ENCODE results near the gene KDM2B. TPM values are rescaled to one million over a fixed set of nuclear protein-coding genes. Genes with fewer than 3 reads are reported as not detected.
"Not testable (repeated sequence)": the region's sequence is repeated elsewhere in the genome, so short reads cannot be mapped to it uniquely, and the experiment has no call there.

Gene KDM2B
- total RNA-seq, 2 experiments from 2014 or later, result 76.1 to 76.6 TPM

DNA sequence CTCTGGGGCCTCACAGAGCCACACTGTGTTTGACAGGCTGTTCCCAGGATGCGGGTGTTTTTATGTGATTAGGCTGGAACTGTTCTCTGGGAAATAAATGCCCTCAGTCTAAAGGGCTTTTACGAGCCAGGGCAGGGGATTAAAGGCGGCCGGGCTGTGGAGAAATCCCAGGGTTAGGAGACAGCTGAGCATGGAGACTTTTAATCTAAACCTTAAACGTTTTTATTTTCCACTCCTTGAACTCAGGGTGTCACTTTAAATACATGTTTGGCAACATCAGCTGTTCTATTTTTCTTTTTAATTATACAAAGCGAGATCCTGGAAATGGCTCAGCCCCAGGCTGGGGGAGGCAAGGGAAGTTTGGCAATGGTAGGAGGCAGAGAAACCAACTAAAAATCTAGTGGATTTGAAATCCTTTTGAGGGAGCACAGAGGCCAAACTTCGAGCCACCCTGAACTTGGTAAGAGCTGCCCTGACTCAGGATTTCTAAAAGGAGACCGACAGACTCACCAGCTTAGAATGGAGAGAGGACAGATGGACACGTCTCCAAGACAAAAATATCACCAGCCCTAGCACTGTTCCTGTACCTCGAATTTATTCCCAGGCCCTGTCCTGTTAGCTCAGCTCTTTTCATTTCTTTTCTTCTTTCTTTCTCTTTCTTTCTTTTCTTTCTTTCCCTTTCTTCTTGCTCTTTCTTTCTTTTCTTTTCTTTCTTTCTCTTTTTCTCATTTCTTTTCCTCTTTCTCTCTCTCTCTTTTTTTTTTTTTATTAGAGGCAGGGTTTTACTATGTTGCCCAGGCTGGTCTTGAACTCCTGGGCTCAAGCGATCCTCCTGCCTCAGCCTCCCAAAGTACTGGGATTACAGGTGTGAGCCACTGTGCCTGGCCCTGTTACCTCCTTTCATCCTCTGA lies 29.7 kb upstream of the KDM2B start:
- Mint-ChIP-seq H3K36me3 (ENCODE audit: low read depth) (no peaks in the 10 kb centered on the region), H3K4me1 (ENCODE audit: low read depth) (peaks cover 11% of the 10 kb centered on the region), H3K9me3 (ENCODE audit: insufficient read depth) (no peaks in the 10 kb centered on the region), H3K4me3 (no peak overlapping the region), H3K27me3 (ENCODE audit: low read depth) (no peaks in the 10 kb centered on the region), H3K27ac (no peak overlapping the region)
- ChIA-PET CTCF (interaction anchor here (1.0 to 1.5 kb wide), 3 partner anchors 8 to 58 kb away, joined by 4 to 5 read pairs (median 5); no protein-coding TSS in a partner anchor), POLR2A (interaction anchor here (1.4 kb wide), 1 partner anchor 8 kb away, joined by 3 read pairs; no protein-coding TSS in a partner anchor)
- DNase-seq (no peak), ATAC-seq (no peak)

DNA sequence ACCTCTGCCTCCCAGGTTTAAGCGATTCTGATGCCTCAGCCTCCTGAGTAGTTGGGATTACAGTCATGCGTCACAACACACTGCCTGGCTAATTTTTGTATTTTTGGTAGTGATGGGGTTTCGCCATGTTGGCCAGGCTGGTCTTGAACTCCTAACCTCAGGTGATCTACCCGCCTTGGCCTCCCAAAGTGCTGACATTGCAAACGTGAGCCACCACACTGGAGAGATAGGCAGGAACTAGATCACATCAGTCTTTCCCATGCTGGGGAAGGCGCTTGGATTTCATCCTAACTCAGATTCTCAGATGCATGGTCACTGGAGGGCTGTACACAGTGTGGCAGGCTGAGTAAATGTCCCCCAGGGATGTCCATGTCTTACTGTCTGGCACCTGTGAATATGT lies 27.5 kb upstream of the KDM2B start:
- H3K27me3 Mint-ChIP-seq (ENCODE audit: low read depth), result no peaks in the 10 kb centered on the region
- H3K9me3 Mint-ChIP-seq (ENCODE audit: insufficient read depth), result no peaks in the 10 kb centered on the region
- ChIA-PET POLR2A (no interaction called here), CTCF (no interaction called here)
- H3K4me1 Mint-ChIP-seq (ENCODE audit: low read depth), result peaks cover 4% of the 10 kb centered on the region
- ATAC-seq (no peak), DNase-seq (no peak)
- H3K27ac Mint-ChIP-seq, result no peak overlapping the region
- H3K36me3 Mint-ChIP-seq (ENCODE audit: low read depth), result no peaks in the 10 kb centered on the region
- no peak overlapping the region for H3K4me3 Mint-ChIP-seq

DNA sequence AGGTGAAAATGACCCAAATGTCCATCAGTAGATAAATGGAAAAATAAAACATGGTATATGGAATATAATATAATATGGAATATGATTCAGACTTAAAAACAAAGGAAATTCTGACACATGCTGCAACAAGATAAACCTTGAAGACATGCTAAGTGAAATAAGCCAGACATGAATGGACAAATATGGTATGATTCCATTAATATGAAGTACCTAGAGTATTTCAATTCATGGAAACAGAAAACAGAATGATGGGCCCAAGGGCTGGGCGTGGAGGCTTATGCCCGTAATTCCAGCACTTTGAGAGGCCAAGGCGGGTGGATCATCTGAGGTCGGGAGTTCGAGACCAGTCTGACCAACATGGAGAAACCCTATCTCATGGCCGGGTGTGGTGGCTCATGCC lies 22.8 kb upstream of the KDM2B start:
- Mint-ChIP-seq H3K27me3 (ENCODE audit: low read depth) (no peaks in the 10 kb centered on the region), H3K4me1 (ENCODE audit: low read depth) (peaks cover 4% of the 10 kb centered on the region), H3K4me3 (no peak overlapping the region), H3K36me3 (ENCODE audit: low read depth) (no peaks in the 10 kb centered on the region), H3K9me3 (ENCODE audit: insufficient read depth) (no peaks in the 10 kb centered on the region), H3K27ac (no peak overlapping the region)
- ChIA-PET CTCF (no interaction called here), POLR2A (no interaction called here)
- ATAC-seq, result no peak
- DNase-seq, result no peak

DNA sequence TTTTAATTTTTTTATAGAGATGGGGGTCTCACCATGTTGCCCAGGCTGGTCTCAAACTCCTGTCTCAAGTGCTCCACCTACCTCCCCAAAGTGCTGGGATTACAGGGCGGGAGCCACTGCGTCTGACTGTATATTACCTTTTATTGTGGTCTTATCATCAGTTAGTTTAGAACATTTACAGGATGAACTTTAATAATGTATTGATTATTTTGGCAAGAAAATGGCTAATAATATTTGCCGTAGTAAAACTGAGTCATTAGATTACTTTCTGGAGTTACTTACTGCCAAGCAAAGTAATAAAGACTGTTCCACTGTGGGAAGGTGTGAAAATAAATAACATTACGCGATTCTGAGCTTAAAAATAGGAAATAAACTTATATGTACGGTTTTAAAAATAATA lies 21.9 kb upstream of the KDM2B start:
- no peaks in the 10 kb centered on the region for H3K36me3 Mint-ChIP-seq (ENCODE audit: low read depth)
- DNase-seq, result no peak
- H3K27ac Mint-ChIP-seq, result no peak overlapping the region
- CTCF ChIA-PET, result interaction anchor here (1.1 to 2.2 kb wide), 2 partner anchors 8 to 24 kb away, joined by 5 to 6 read pairs; partner anchors contain the start of gene ORAI1
- H3K4me1 Mint-ChIP-seq (ENCODE audit: low read depth), result peaks cover 4% of the 10 kb centered on the region
- POLR2A ChIA-PET, result interaction anchor here (1.4 to 1.6 kb wide), 2 partner anchors 8 to 23 kb away, joined by 3 to 6 read pairs; partner anchors contain the start of gene KDM2B
- H3K9me3 Mint-ChIP-seq (ENCODE audit: insufficient read depth), result no peaks in the 10 kb centered on the region
- no peaks in the 10 kb centered on the region for H3K27me3 Mint-ChIP-seq (ENCODE audit: low read depth)
- no peak for ATAC-seq
- H3K4me3 Mint-ChIP-seq, result no peak overlapping the region

DNA sequence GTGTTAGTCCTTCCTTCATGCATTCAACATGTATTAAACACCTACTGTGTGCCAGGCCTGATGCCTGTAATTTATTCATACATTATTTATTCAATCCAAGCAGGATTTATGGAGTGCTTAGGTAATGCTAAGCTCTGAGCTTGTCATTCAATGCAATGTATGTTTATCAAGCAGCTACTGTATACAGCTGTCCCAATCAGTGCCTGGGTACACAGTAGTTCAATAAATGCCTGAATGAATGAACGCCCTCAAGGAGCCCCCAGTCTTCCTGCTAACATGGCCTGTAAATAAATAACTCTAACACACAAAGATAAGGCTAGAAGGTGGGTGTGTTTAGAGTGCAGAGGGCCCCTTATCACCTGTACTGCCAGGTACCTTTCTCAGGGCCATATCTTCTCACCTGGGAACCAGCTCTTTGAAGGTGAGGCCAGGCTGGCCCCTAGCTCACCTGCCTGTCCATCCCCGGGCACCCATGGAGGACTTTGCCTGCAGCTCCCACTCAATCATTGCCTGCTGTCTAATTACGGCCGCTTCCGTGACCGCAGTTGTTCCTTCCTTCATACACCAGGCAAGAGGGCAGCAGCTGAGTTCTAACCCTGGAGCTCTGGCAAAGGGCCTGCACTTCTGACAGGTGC lies 20.0 kb upstream of the KDM2B start:
- DNase-seq (no peak), ATAC-seq (no peak)
- Mint-ChIP-seq H3K27ac (no peak overlapping the region), H3K36me3 (ENCODE audit: low read depth) (peaks cover 2% of the 10 kb centered on the region), H3K4me1 (ENCODE audit: low read depth) (peaks cover 4% of the 10 kb centered on the region), H3K4me3 (no peak overlapping the region), H3K27me3 (ENCODE audit: low read depth) (no peaks in the 10 kb centered on the region), H3K9me3 (ENCODE audit: insufficient read depth) (no peaks in the 10 kb centered on the region)
- ChIA-PET CTCF (interaction anchor here (2.2 kb wide), 1 partner anchor 26 kb away, joined by 6 read pairs; the partner anchor contains the start of gene ORAI1), POLR2A (no interaction called here)

DNA sequence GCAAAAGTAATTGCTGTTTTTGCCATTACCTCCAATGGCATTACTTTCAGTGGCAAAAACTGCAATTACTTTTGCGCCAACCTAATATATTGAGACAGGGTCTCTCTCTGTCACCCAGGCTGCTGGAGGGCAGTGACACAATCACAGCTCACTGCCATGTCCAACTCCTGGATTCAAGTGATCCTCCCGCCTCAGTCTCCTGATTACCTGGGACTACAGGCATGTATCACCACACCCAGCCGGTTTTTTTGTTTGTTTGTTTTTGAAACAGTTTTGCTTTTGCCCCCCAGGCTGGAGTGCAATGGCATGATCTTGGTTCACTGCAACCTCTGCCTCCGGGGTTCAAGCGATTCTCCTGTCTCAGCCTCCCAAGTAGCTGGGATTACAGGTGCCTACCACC lies 15.7 kb upstream of the KDM2B start:
- CTCF ChIA-PET, result no interaction called here
- peaks cover 17% of the 10 kb centered on the region for H3K4me1 Mint-ChIP-seq (ENCODE audit: low read depth)

DNA sequence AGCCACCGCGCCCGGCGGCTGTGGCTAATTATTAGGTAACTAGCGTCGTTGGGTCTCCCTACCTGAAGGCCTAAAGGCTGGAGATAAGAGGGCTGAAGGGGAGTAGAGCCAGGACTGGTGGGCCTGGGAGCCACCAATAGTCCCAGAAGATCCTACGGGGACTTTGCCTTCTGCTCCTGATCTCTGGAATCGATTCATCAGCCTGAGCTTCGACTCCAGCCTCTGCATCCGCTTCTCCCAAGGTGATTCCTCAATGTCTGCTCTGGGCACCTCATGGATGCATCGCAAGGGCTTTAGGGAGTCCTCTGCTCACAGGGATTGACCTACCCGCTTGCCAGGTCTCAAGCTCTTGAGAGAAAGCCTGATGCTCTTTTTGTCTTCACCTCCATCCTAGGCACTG lies 14.7 kb upstream of the KDM2B start:
- H3K27ac Mint-ChIP-seq, result no peak overlapping the region
- H3K9me3 Mint-ChIP-seq (ENCODE audit: insufficient read depth), result no peaks in the 10 kb centered on the region
- ChIA-PET POLR2A (interaction anchor here (1.6 kb wide), 1 partner anchor 31 kb away, joined by 4 read pairs; the partner anchor contains the start of gene ORAI1), CTCF (interaction anchor here (1.3 kb wide), 1 partner anchor 43 kb away, joined by 3 read pairs; no protein-coding TSS in a partner anchor)
- H3K4me3 Mint-ChIP-seq, result no peak overlapping the region
- no peaks in the 10 kb centered on the region for H3K27me3 Mint-ChIP-seq (ENCODE audit: low read depth)
- DNase-seq, result no peak
- peaks cover 10% of the 10 kb centered on the region for H3K36me3 Mint-ChIP-seq (ENCODE audit: low read depth)
- no peak for ATAC-seq
- H3K4me1 Mint-ChIP-seq (ENCODE audit: low read depth), result peaks cover 27% of the 10 kb centered on the region

More for the DNA sequence above, 15.7 kb upstream of the KDM2B start:
- Mint-ChIP-seq H3K9me3 (ENCODE audit: insufficient read depth) (no peaks in the 10 kb centered on the region), H3K27ac (no peak overlapping the region), H3K27me3 (ENCODE audit: low read depth) (no peaks in the 10 kb centered on the region), H3K36me3 (ENCODE audit: low read depth) (peaks cover 10% of the 10 kb centered on the region), H3K4me3 (no peak overlapping the region)
- DNase-seq (no peak), ATAC-seq (no peak)
- POLR2A ChIA-PET, result no interaction called here

DNA sequence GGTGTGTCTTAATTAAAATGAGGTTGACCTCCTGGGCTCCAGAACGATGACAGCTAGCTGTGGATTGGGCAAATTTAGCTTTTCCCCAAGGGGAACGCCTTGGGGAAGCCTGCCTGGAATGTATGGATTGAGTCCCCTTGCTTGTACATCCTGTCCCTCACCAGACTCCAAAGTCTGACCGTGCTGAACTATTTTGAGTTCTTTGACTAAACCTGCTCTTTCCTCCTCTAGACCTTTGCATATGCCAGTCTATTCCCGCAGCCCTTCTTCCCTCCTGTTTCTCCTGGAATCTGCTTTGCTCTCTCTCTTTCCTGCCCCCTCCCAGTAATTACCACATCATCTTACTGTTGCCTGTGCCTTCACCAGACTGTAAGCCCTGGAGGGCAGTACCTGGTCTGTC lies 11.5 kb upstream of the KDM2B start:
- DNase-seq (no peak), ATAC-seq (no peak)
- Mint-ChIP-seq H3K4me3 (no peak overlapping the region), H3K4me1 (ENCODE audit: low read depth) (peaks cover 36% of the 10 kb centered on the region), H3K36me3 (ENCODE audit: low read depth) (peaks cover 10% of the 10 kb centered on the region), H3K9me3 (ENCODE audit: insufficient read depth) (no peaks in the 10 kb centered on the region), H3K27ac (peak overlapping the region; percentile 74), H3K27me3 (ENCODE audit: low read depth) (no peaks in the 10 kb centered on the region)
- ChIA-PET POLR2A (interaction anchor here (2.8 to 3.7 kb wide), 2 partner anchors 12 to 35 kb away, joined by 18 to 35 read pairs; partner anchors contain the start of genes KDM2B and ORAI1), CTCF (interaction anchor here (1.8 to 2.0 kb wide), 3 partner anchors 33 to 62 kb away, joined by 4 to 8 read pairs (median 7); no protein-coding TSS in a partner anchor)

DNA sequence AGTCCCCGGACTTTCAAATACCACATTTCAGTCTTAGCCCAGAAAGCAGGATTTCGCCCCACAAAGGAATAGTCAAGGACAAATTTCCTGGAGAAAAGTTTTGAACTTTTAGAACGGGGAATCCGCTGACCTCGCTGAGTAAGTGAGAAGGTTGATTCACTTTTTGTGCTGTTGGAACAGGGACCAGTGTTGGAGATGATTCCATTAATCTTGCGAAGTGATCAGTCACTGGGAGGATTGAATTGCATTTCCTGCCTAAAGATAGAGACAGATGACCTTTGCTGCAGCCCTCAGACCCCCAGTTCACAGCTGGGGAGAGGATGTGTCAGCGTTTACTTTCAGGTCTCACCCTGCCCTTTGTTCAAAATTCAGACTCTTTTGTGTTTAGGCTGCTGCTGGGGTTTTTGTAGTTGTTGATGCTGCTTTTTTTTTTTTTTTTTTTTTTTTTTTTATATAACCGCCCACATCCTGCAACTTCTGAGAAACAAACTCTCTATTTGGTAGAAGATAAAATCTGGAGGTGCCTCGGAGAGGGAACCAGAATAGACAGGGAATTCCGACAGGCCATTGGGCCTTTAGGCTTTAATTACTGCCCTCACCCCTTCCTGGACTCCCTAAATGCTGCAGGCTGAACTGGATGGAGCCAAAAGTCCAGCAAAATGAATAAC lies 9.8 kb upstream of the KDM2B start:
- peak; percentile 82 for ATAC-seq
- H3K4me3 Mint-ChIP-seq, result peak overlapping the region; percentile 75
- peak; percentile 77 for DNase-seq
- H3K36me3 Mint-ChIP-seq (ENCODE audit: low read depth), result peaks cover 7% of the 10 kb centered on the region
- H3K27ac Mint-ChIP-seq, result peak overlapping the region; percentile 98
- H3K27me3 Mint-ChIP-seq (ENCODE audit: low read depth), result no peaks in the 10 kb centered on the region
- no peaks in the 10 kb centered on the region for H3K9me3 Mint-ChIP-seq (ENCODE audit: insufficient read depth)
- peaks cover 40% of the 10 kb centered on the region for H3K4me1 Mint-ChIP-seq (ENCODE audit: low read depth)
- CTCF ChIA-PET, result interaction anchor here (0.8 to 2.0 kb wide), 7 partner anchors 9 to 60 kb away, joined by 3 to 8 read pairs (median 5); partner anchors contain the start of genes KDM2B and ORAI1
- POLR2A ChIA-PET, result interaction anchor here (0.6 to 3.7 kb wide), 9 partner anchors 11 to 230 kb away, joined by 3 to 35 read pairs (median 5); partner anchors contain the start of genes KDM2B and ORAI1

DNA sequence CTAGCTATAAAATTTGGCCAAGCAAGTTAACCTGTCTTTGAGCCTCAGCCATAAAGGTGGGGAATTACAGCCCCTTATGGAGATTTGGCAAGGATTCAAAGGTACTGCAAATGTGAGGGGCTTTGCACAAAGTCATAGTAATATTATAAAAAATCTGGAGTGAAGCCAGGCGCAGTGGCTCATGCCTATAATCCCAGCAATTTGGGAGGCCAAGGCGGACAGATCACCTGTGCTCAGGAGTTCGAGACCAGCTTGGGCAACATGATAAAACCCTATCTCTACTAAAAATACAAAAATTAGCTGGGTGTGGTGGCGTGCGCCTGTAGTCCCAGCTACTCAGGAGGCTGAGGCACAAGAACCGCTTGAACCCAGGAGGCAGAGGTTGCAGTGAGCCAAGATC lies 4.1 kb upstream of the KDM2B start:
- POLR2A ChIA-PET; H3K4me3 Mint-ChIP-seq; H3K27me3 Mint-ChIP-seq (ENCODE audit: low read depth); H3K36me3 Mint-ChIP-seq (ENCODE audit: low read depth); ATAC-seq; H3K9me3 Mint-ChIP-seq (ENCODE audit: insufficient read depth); DNase-seq; H3K27ac Mint-ChIP-seq: not testable (repeated sequence)
- peaks cover 40% of the 10 kb centered on the region for H3K4me1 Mint-ChIP-seq (ENCODE audit: low read depth)
- CTCF ChIA-PET, result interaction anchor here (1.2 to 2.3 kb wide), 2 partner anchors 15 to 33 kb away, joined by 3 to 6 read pairs; no protein-coding TSS in a partner anchor

DNA sequence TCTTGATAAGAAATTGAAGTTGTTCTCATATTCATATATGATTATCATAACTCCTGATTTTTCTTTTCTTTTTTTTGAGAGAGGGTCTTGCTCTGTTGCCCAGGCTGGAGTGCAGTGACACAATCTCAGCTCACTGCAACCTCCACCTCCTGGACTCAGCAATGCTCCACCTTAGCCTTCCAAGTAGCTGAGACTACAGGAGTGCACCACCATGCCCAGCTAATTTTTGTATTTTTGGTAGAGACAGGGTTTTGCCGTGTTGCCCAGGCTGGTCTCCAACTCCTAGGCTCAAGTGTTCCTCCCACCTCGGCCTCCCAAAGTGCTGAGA lies 2.5 kb upstream of the KDM2B start:
- H3K36me3 Mint-ChIP-seq (ENCODE audit: low read depth); H3K4me3 Mint-ChIP-seq; ATAC-seq; H3K27me3 Mint-ChIP-seq (ENCODE audit: low read depth); H3K9me3 Mint-ChIP-seq (ENCODE audit: insufficient read depth); DNase-seq; H3K27ac Mint-ChIP-seq: not testable (repeated sequence)
- H3K4me1 Mint-ChIP-seq (ENCODE audit: low read depth), result peaks cover 38% of the 10 kb centered on the region
- ChIA-PET POLR2A (interaction anchor here (1.6 kb wide), 1 partner anchor 47 kb away, joined by 3 read pairs; no protein-coding TSS in a partner anchor), CTCF (interaction anchor here (0.9 kb wide), 1 partner anchor 42 kb away, joined by 3 read pairs; no protein-coding TSS in a partner anchor)

Data from activated CD8-positive, alpha-beta T cell treated with anti-CD3 and anti-CD28 coated beads, Interleukin-2, amount 10 ng/mL, durations not matched to agents 7 days and 5 days (primary cell).